K562 (cell line): ENCODE data around the gene GPRIN3. TPM values are rescaled to one million over a fixed set of nuclear protein-coding genes. Genes with fewer than 3 reads are reported as not detected.
A peak's percentile ranks its signal among the peaks of the same experiment; 100 is the strongest.
"Not testable (repeated sequence)": the region's sequence is repeated elsewhere in the genome, so short reads cannot be mapped to it uniquely, and the experiment has no call there.

Source experiments
- ATAC-seq: fragments of 200-7000 bp; cut with Tn5 transposase; 3 replicates; pipeline ENCODE4 v1.9.1; 2020; ENCODE audit warnings: moderate library complexity
- BruUV-seq: library from RNA; stranded (reverse); fragments of 400-500 nt; replicated peaks from 2 replicates; lab custom pipeline; 2021; lab: Mats Ljungman, UMichigan
- CTCF ChIA-PET: fragments of 300-600 bp; formaldehyde crosslinking; extraction: SDS; loops from one replicate; lab custom pipeline; 2021; ENCODE audit warnings: low intra/inter-chr PET ratio; lab: Yijun Ruan, JAX
- POLR2A ChIA-PET: fragments of 300-600, 350-650 bp; sonication (Branson Sonifier 250); formaldehyde crosslinking; extraction: SDS; loops from one replicate; lab custom pipeline; 2021; ENCODE audit warnings: antibody characterized with exemption, inconsistent platforms; lab: Yijun Ruan, JAX
- DNase-seq, 4 experiments: peaks; one replicate each; pipeline versions ENCODE4 v3.0.0 to v3.0.0-alpha.2; 2011 to 2018; ENCODE audit warnings: low spot score in 3 of 4, mixed read lengths in 3 of 4; ENCODE audit errors: extremely low read depth in 1 of 4
- FAIRE-seq: peaks from 2 replicates; lab custom pipeline; 2011; peaks lifted over from hg19 to GRCh38; lab: Jason Lieb, UNC
- H2AFZ ChIP-seq: 2 replicates; pipeline ENCODE4 v1.6.0; 2011; ENCODE audit warnings: low read depth, low read length, control low read depth, inconsistent platforms
- H3K27ac ChIP-seq: fragments of 200-600 bp; 3 replicates; pipeline ENCODE4 v1.8.0; 2011; ENCODE audit warnings: low read depth, mild to moderate bottlenecking, control low read depth, inconsistent platforms, low read length, moderate library complexity, mixed read lengths; ENCODE audit errors: extremely low read depth
- H3K27me3 ChIP-seq, 2 experiments: fragments of 300-600 bp in 1 of 2; 2 replicates in 1 of 2; 3 replicates in 1 of 2; pipeline versions ENCODE4 v1.6.0 to v1.8.0; 2011; ENCODE audit warnings: inconsistent platforms in 2 of 2, low read length in 2 of 2, mild to moderate bottlenecking in 1 of 2, mixed read lengths in 1 of 2, moderate library complexity in 1 of 2; ENCODE audit not compliant: control insufficient read depth in 2 of 2, insufficient read depth in 2 of 2
- H3K36me3 ChIP-seq: fragments of 300-600 bp; 3 replicates; pipeline ENCODE4 v1.8.0; 2011; ENCODE audit warnings: mild to moderate bottlenecking, low read length, inconsistent platforms; ENCODE audit not compliant: control insufficient read depth, insufficient read depth
- H3K4me1 ChIP-seq, 2 experiments: fragments of 200-600 bp in 1 of 2; replicated peaks in 1 of 2; 2 replicates in 1 of 2; 3 replicates in 1 of 2; pipeline versions ENCODE4 v1.5.1 to v1.8.0; 2011; ENCODE audit warnings: inconsistent platforms in 2 of 2, low read length in 2 of 2, mild to moderate bottlenecking in 1 of 2, mixed read lengths in 1 of 2, moderate library complexity in 1 of 2; ENCODE audit not compliant: control insufficient read depth in 2 of 2, insufficient read depth in 2 of 2
- H3K4me2 ChIP-seq: 2 replicates; pipeline ENCODE4 v1.6.1; 2011; ENCODE audit warnings: low read length, control low read depth, inconsistent platforms, mixed read lengths; ENCODE audit not compliant: insufficient read depth
- H3K4me3 ChIP-seq: fragments of 200-600 bp; sonication (generic), shearing (Covaris generic); 2 replicates; pipeline ENCODE4 v1.5.1; 2016; ENCODE audit warnings: control low read depth, inconsistent platforms
- H3K79me2 ChIP-seq: fragments of 200-600 bp; 3 replicates; pipeline ENCODE4 v1.8.0; 2011; ENCODE audit warnings: low read length, inconsistent platforms; ENCODE audit not compliant: control insufficient read depth, insufficient read depth
- H3K9ac ChIP-seq, 2 experiments: 2 replicates each; pipeline versions ENCODE4 v1.6.0 to v1.6.1; 2011; ENCODE audit warnings: low read depth in 2 of 2, low read length in 2 of 2, control low read depth in 1 of 2, inconsistent platforms in 1 of 2, mild to moderate bottlenecking in 1 of 2, mixed read lengths in 1 of 2; ENCODE audit not compliant: insufficient read depth in 1 of 2
- H3K9me1 ChIP-seq: one replicate; pipeline ENCODE4 v1.6.0; 2011; ENCODE audit warnings: inconsistent platforms, mild to moderate bottlenecking, low read length, moderate library complexity; ENCODE audit not compliant: control insufficient read depth, insufficient read depth
- H3K9me3 ChIP-seq: replicated peaks from 2 replicates; pipeline ENCODE4 v1.5.1; 2011; ENCODE audit warnings: low read depth, low read length, inconsistent platforms; ENCODE audit not compliant: control insufficient read depth, insufficient read depth
- H4K20me1 ChIP-seq: replicated peaks from 2 replicates; pipeline ENCODE4 v1.6.1; 2011; ENCODE audit warnings: low read length, inconsistent platforms, mixed read lengths; ENCODE audit not compliant: control insufficient read depth, insufficient read depth
- CHCHD3 ChIP-seq: fragments of 250-450 bp; sonication (Bioruptor Pico); IDR thresholded peaks from 2 replicates; pipeline ENCODE4 v2.1.2; 2022; ENCODE audit warnings: mild to moderate bottlenecking
- EZH2 ChIP-seq: IDR thresholded peaks from 2 replicates; pipeline ENCODE4 v1.6.1; 2012; ENCODE audit warnings: low read depth, mild to moderate bottlenecking, inconsistent platforms, low read length, borderline replicate concordance
- HDAC3 ChIP-seq: fragments of 450-650 bp; IDR thresholded peaks from 2 replicates; pipeline ENCODE4 v1.6.1; 2018; ENCODE audit warnings: borderline replicate concordance, mild to moderate bottlenecking, moderate library complexity; ENCODE audit not compliant: partially characterized antibody
- HINFP ChIP-seq: fragments of 450-650 bp; conservative IDR thresholded peaks from 2 replicates; pipeline ENCODE4 v1.6.1; 2016; ENCODE audit warnings: missing genetic modification characterization, low read depth, mild to moderate bottlenecking, control low read depth, missing compliant biosample characterization
- HNRNPK ChIP-seq: fragments of 200-400 bp; formaldehyde crosslinking; IDR thresholded peaks from one replicate; pipeline ENCODE4 v1.6.1; 2018; ENCODE audit warnings: mild to moderate bottlenecking, low read depth, low read length; ENCODE audit not compliant: poor library complexity, severe bottlenecking
- KAT7 ChIP-seq: sonication (generic); formaldehyde crosslinking; IDR thresholded peaks from 2 replicates; pipeline ENCODE4 v1.8.0; 2022; ENCODE audit warnings: missing genetic modification reagents, mild to moderate bottlenecking, borderline replicate concordance
- KLF16 ChIP-seq: IDR thresholded peaks from 2 replicates; pipeline ENCODE4 v1.6.1; 2016; ENCODE audit warnings: antibody characterized with exemption
- MIER1 ChIP-seq: fragments of 450-650 bp; IDR thresholded peaks from 2 replicates; pipeline ENCODE4 v1.6.1; 2016; ENCODE audit warnings: antibody characterized with exemption, mild to moderate bottlenecking, low read depth
- TCF7 ChIP-seq: sonication (generic); IDR thresholded peaks from 2 replicates; pipeline ENCODE4 v1.6.1; 2016; ENCODE audit warnings: antibody characterized with exemption, borderline replicate concordance
- TEAD1 ChIP-seq, 2 experiments: fragments of 450-650 bp in 1 of 2; sonication (generic) in 1 of 2; formaldehyde crosslinking; IDR thresholded peaks; 2 replicates each; pipeline versions ENCODE4 v1.4.0 to v1.8.0; 2020 to 2022; ENCODE audit warnings: mild to moderate bottlenecking in 2 of 2, missing genetic modification reagents in 1 of 2
- ZKSCAN1 ChIP-seq: fragments of 150-350 bp; IDR thresholded peaks from 2 replicates; pipeline ENCODE4 v1.6.1; 2016; ENCODE audit warnings: low read depth, low read length
- ZNF146 ChIP-seq: IDR thresholded peaks from one replicate; pipeline ENCODE4 v1.6.1; 2018; ENCODE audit warnings: missing compliant biosample characterization; ENCODE audit not compliant: unreplicated experiment
- ZNF224 ChIP-seq: sonication (generic); formaldehyde crosslinking; IDR thresholded peaks from 2 replicates; pipeline ENCODE4 v1.8.0; 2022; ENCODE audit warnings: mild to moderate bottlenecking, missing genetic modification reagents
- ZNF3 ChIP-seq: fragments of 250-450 bp; sonication (Bioruptor Pico); IDR thresholded peaks from 2 replicates; pipeline ENCODE4 v1.5.0; 2021; ENCODE audit warnings: mild to moderate bottlenecking, moderate library complexity
- ZNF696 ChIP-seq: fragments of 250-450 bp; sonication (Bioruptor Pico); conservative IDR thresholded peaks from 2 replicates; pipeline ENCODE4 v1.4.0; 2020; ENCODE audit warnings: mild to moderate bottlenecking, moderate library complexity
- WGBS: fragments of 100-300 bp; shearing (Covaris generic); methylation state at CpG from one replicate; pipeline ENCODE4 v1.1.6; 2016; ENCODE audit warnings: low coverage, mixed read lengths; ENCODE audit not compliant: insufficient coverage; ENCODE audit errors: missing lambda C conversion rate; 5-methylcytosine and 5-hydroxymethylcytosine counted together
- in situ Hi-C: fragments of 300-500 bp; cut with MboI; formaldehyde crosslinking; loops from 4 replicates; pipeline ENCODE4 v1.15.0; 2018; ENCODE audit warnings: inconsistent platforms, mixed read lengths
- intact Hi-C: fragments of 100-400 bp; cut with micrococcal nuclease; formaldehyde crosslinking; loops from 2 replicates; pipeline ENCODE4 v1.14.2; 2022
- polyA plus RNA-seq, 8 experiments: library from polyadenylated mRNA; depleted of rRNA in 4 of 8; stranded (reverse) in 5 of 8; unstranded in 3 of 8; fragments of >200 nt; fragmentation: Nextera tagmentation in 2 of 8; fragmentation: Illumina TruSeq in 1 of 8; extraction: Ambion mirVana in 2 of 8; extraction: Trizol in 1 of 8; gene quantifications; 2 replicates each; pipeline versions ENCODE4 v1.2.1 to v1.2.3, GENCODE V29; 2011 to 2014; ENCODE audit warnings: inconsistent platforms in 1 of 8, missing spikeins in 1 of 8
- total RNA-seq, 7 experiments: library from RNA; depleted of rRNA in 6 of 7; stranded (reverse); fragments of >200 nt in 6 of 7; fragmentation: Illumina TruSeq in 2 of 7; extraction: Trizol in 2 of 7; gene quantifications; 2 replicates each; pipeline versions ENCODE4 v1.2.1 to v1.2.3, GENCODE V29; 2011 to 2021; ENCODE audit warnings: low replicate concordance in 1 of 7

GPRIN3 gene
- total and polyA plus RNA-seq, 9 of the 15 experiments (the other 6 are each of a cell fraction or from before 2014, with no cell fraction given) = 0.02 TPM; not detected in 8

- TF ChIP-seq TEAD1 (CRISPR knock-in tag; IDR thresholded peaks at IDR 0.05) (0 out of 4 replicates have a peak, but pooled peaks of 1 of the 2 experiments have one; percentile 43), KLF16 (0 out of 2 replicates have a peak, but pooled peaks have one; percentile 25)
Observed at GRCh38 chr4:89254847-89255246, 52.8 kb downstream of the GPRIN3 start (continued).

- H3K9me1 ChIP-seq, H3K4me2 ChIP-seq, intact Hi-C loops, ATAC-seq, H3K27ac ChIP-seq: not testable (repeated sequence)
- peak; percentile 39 for TF ChIP-seq ZNF146
- TF ChIP-seq, all 486 proteins: peak for 1; not testable (repeated sequence) for 485
- H2AFZ ChIP-seq, H4K20me1 ChIP-seq, H3K36me3 ChIP-seq, in situ Hi-C loops, H3K27me3 ChIP-seq, H3K9me3 ChIP-seq, H3K79me2 ChIP-seq, POLR2A ChIA-PET, CTCF ChIA-PET, H3K4me3 ChIP-seq, FAIRE-seq, H3K9ac ChIP-seq, H3K4me1 ChIP-seq, DNase-seq, BruUV-seq: not testable (repeated sequence)
- 28% methylated on average over 4 of the region's 4 CpGs for WGBS
Observed at GRCh38 chr4:89254347-89254746, 53.3 kb downstream of the GPRIN3 start.

GRCh38 chr4:89253935-89254334 lies 53.7 kb downstream of the GPRIN3 start:
- Histone ChIP-seq H2AFZ (no peak overlapping the region), H4K20me1 (no peaks in the 10 kb centered on the region), H3K79me2 (no peaks in the 10 kb centered on the region), H3K9me1 (no peaks in the 10 kb centered on the region), H3K36me3 (no peaks in the 10 kb centered on the region), H3K27ac (no peak overlapping the region), H3K9me3 (no peaks in the 10 kb centered on the region), H3K27me3 (0 out of 5 replicates have a peak, but pooled peaks cover 0 to 5% of the 10 kb centered on the region in 2 experiments), H3K4me3 (no peak overlapping the region), H3K4me1 (no peaks in the 10 kb centered on the region), H3K9ac (no peak overlapping the region), H3K4me2 (no peak overlapping the region)
- WGBS = 0% methylated on average over 1 of the region's 1 CpG
- in situ Hi-C loops = no loop called here
- no TSS peak for BruUV-seq
- intact Hi-C loops = no loop called here
- no peak for DNase-seq
- CTCF ChIA-PET = no interaction called here
- POLR2A ChIA-PET = no interaction called here
- no peak for ATAC-seq
- FAIRE-seq = no peak
- TF ChIP-seq MIER1 (no peak), HNRNPK (no peak), ZNF224 (CRISPR knock-in tag) (no peak), EZH2 (no peak), ZKSCAN1 (no peak), KAT7 (CRISPR knock-in tag) (no peak), HDAC3 (no peak), CHCHD3 (no peak), ZNF696 (CRISPR knock-in tag) (no peak), HINFP (tag) (no peak), TCF7 (no peak), ZNF3 (no peak)
